CD4-positive, alpha-beta T cell treated with Interleukin-2 at 100 ng/mL for 4 hours (primary cell): ENCODE results near the gene MPPED2.

Experiments
- DNase-seq: peaks from one replicate; pipeline ENCODE4 v3.0.0-alpha.2; 2020; ENCODE audit warnings: low spot score

The MPPED2 gene

GRCh38 chr11:30586251-30587144, at the start of gene MPPED2:
TSS of gene MPPED2 (minus strand) at chr11:30586353. CDS start at chr11:30580373, 5,980 bp downstream.
- no peak for DNase-seq

GRCh38 chr11:30635401-30635989, 49.3 kb upstream of the MPPED2 start:
- DNase-seq, result no peak

- no peak for DNase-seq
Observed at GRCh38 chr11:30631148-30631547, 45.0 kb upstream of the MPPED2 start.

- DNase-seq, result no peak
Observed at GRCh38 chr11:30619767-30620166, 33.6 kb upstream of the MPPED2 start.

GRCh38 chr11:30617762-30618161, 31.6 kb upstream of the MPPED2 start:
- no peak for DNase-seq

GRCh38 chr11:30610628-30611027, 24.5 kb upstream of the MPPED2 start:
- DNase-seq, result no peak

- no peak for DNase-seq
Observed at GRCh38 chr11:30608534-30608933, 22.4 kb upstream of the MPPED2 start.

GRCh38 chr11:30605036-30605605, 19.0 kb upstream of the MPPED2 start:
- no peak for DNase-seq

GRCh38 chr11:30603357-30603756, 17.2 kb upstream of the MPPED2 start:
- no peak for DNase-seq

GRCh38 chr11:30596832-30597231, 10.7 kb upstream of the MPPED2 start:
- no peak for DNase-seq

GRCh38 chr11:30595934-30596333, 9.8 kb upstream of the MPPED2 start:
- DNase-seq, result no peak

GRCh38 chr11:30594646-30595411, 8.7 kb upstream of the MPPED2 start:
- DNase-seq, result no peak

GRCh38 chr11:30587269-30587812, 1.2 kb upstream of the MPPED2 start:
- no peak for DNase-seq

GRCh38 chr11:30585892-30586250, 282 bp downstream of the MPPED2 start:
- no peak for DNase-seq

- no peak for DNase-seq
Observed at GRCh38 chr11:30585125-30585891, 845 bp downstream of the MPPED2 start.

GRCh38 chr11:30583476-30584280, 2.5 kb downstream of the MPPED2 start:
- DNase-seq, result no peak

GRCh38 chr11:30582726-30583125, 3.4 kb downstream of the MPPED2 start:
- DNase-seq, result no peak

GRCh38 chr11:30581675-30582074, 4.5 kb downstream of the MPPED2 start:
- DNase-seq, result no peak

GRCh38 chr11:30580573-30580972, 5.6 kb downstream of the MPPED2 start:
- no peak for DNase-seq

- DNase-seq, result no peak
Observed at GRCh38 chr11:30579415-30580175, 6.6 kb downstream of the MPPED2 start.
